SH-SY5Y (cell line): ENCODE results near the gene SLC39A11.

Experiments
- GATA2 ChIP-seq: IDR thresholded peaks from 2 replicates; pipeline ENCODE4 v1.6.1; 2011; ENCODE audit warnings: mild to moderate bottlenecking, low read depth, low read length
- GATA3 ChIP-seq: IDR thresholded peaks from 2 replicates; pipeline ENCODE4 v1.6.1; 2011; ENCODE audit warnings: low read depth, mild to moderate bottlenecking, low read length, moderate library complexity

GRCh38 chr17:72682605-72683004 lies 409.9 kb downstream of the SLC39A11 start:
- TF ChIP-seq GATA2 (no peak), GATA3 (no peak)
